22Rv1 (cell line): ENCODE data around the gene AOC3.
"Not testable (repeated sequence)": the region's sequence is repeated elsewhere in the genome, so short reads cannot be mapped to it uniquely, and the experiment has no call there.

ENCODE experiments used
- H3K27ac ChIP-seq: fragments of 450-650 bp; 2 replicates; pipeline ENCODE4 v1.5.1; 2017
- ZFX ChIP-seq: fragments of 450-650 bp; IDR thresholded peaks from 2 replicates; pipeline ENCODE4 v1.6.1; 2017; ENCODE audit warnings: antibody characterized with exemption, borderline replicate concordance
- TF ChIP-seq, protein P1 (sequence below): fragments of 450-650 bp; IDR thresholded peaks from 2 replicates; pipeline ENCODE4 v1.5.1; 2017; ENCODE audit warnings: mild to moderate bottlenecking

AOC3 gene

DNA sequence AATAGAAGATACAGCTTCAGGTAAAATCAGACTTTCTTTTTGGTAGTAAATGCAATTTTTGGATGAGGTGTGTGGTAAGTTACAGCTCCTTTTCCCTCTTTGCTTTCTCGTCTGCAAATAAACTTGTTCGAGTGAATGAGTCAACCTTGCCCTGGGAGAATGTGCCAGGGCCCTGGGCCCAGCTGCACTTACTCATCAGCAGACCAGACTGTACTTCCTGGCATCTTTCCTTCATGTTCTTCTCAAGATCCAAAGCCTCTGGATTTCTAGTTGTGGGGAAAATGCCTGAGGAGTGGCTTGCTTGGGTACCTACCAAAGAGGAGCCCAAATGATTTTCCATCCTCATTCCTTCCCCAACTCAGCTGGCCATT is 44.2 kb downstream of the AOC3 start:
- no peak overlapping the region for H3K27ac ChIP-seq

DNA sequence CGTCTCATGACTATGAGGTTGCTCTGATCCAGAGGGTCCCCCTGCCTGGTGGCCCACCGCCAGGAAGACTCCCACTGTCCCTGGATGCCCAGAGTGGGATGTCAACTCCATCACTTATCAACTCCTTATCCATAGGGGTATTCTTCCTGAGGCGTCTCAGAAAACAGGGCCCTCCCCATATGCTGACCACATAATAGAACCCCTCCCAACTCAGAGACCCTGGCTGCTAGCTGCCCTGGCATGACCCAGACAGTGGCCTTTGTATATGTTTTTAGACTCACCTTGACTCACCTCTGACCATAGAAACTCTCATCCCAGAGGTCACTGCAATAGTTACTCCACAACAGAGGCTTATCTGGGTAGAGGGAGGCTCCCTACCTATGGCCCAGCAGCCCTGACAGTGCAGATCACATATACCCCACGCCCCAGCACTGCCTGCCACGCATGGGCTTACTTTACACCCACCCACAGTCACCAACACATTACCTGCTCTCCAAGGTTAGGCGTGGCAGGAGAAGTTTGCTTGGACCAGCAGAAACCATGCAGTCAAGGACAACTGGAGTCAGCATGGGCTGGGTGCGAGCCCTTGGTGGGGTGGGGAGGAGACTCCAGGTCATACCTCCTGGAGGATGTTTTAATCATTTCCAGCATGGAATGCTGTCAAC is 47.3 kb downstream of the AOC3 start:
- H3K27ac ChIP-seq: no peak overlapping the region
- TF ChIP-seq ZFX: no peak
- TF ChIP-seq, protein P1, sequence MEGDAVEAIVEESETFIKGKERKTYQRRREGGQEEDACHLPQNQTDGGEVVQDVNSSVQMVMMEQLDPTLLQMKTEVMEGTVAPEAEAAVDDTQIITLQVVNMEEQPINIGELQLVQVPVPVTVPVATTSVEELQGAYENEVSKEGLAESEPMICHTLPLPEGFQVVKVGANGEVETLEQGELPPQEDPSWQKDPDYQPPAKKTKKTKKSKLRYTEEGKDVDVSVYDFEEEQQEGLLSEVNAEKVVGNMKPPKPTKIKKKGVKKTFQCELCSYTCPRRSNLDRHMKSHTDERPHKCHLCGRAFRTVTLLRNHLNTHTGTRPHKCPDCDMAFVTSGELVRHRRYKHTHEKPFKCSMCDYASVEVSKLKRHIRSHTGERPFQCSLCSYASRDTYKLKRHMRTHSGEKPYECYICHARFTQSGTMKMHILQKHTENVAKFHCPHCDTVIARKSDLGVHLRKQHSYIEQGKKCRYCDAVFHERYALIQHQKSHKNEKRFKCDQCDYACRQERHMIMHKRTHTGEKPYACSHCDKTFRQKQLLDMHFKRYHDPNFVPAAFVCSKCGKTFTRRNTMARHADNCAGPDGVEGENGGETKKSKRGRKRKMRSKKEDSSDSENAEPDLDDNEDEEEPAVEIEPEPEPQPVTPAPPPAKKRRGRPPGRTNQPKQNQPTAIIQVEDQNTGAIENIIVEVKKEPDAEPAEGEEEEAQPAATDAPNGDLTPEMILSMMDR: no peak

More for the DNA sequence above, 44.2 kb downstream of the AOC3 start:
- TF ChIP-seq ZFX: no peak
- TF ChIP-seq, protein P1: no peak

DNA sequence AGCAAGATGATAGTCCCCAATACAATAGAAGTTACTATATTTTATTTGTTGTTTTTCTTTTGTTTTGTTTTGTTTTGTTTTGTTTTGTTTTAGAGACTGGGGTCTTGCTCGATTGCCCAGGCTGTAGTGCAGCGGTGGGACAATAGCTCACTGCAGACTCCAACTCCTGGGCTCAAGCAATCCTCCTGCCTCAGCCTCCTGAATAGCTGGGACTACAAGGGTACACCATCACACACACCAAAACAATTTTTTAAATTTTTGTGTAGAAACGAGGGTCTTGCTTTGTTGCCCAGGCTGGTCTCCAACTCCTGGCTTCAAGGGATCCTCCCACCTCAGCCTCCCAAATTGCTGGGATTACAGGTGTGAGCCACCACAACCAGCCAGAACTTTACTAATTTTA is 49.0 kb downstream of the AOC3 start:
- not testable (repeated sequence) for H3K27ac ChIP-seq

DNA sequence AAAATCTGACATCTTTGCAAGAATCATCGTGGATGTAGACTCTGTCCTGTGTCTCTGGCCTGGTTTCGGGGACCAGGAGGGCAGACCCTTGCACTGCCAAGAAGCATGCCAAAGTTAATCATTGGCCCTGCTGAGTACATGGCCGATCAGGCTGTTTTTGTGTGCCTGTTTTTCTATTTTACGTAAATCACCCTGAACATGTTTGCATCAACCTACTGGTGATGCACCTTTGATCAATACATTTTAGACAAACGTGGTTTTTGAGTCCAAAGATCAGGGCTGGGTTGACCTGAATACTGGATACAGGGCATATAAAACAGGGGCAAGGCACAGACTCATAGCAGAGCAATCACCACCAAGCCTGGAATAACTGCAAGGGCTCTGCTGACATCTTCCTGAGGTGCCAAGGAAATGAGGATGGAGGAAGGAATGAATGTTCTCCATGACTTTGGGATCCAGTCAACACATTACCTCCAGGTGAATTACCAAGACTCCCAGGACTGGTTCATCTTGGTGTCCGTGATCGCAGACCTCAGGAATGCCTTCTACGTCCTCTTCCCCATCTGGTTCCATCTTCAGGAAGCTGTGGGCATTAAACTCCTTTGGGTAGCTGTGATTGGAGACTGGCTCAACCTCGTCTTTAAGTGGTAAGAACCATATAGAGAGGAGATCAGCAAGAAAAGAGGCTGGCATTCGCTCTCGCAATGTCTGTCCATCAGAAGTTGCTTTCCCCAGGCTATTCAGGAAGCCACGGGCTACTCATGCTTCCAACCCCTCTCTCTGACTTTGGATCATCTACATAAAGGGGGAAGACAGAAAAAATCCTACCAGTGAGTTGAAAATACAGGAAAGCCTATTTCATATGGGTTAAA is 49.7 kb downstream of the AOC3 start, which contains the start of gene G6PC1:
Gene G6PC1 (plus strand): TSS at position 340 of the 872 bp plus-strand sequence. CDS start 78 bp downstream, at position 418.
- H3K27ac ChIP-seq: no peak within 1 kb of the TSS
- no peak for TF ChIP-seq ZFX
- TF ChIP-seq, protein P1: no peak

DNA sequence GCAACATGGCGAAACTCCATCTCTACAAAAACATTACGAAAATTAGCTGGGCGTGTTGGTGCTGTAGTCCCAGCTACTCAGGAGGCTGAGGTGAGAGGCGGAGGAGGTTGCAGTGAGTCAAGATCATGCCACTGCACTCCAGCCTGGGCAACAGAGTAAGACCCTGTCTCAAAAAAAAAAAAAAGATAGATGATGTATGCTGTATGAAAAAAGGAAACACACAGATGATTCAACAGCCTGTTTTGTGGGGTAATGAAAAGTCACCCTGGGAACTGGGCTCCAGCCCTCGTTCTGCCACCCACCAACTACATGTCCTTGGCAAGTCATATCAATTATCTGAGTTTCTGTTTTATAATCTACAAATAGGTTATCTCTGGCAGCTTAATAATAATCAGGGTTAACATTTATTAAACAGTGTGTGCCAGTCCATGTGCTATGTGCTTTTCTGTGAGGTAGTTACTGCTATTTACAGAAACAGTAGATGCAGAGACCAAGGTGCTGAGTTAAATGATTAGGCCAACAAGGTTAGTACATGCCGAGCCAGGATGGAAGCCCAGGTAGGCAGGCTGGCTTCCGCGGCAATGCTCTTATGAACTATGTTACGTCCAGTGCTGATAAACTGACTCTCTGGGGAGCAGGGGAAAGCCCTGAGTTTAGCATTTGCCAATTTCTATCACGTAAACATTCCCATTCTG is 50.7 kb downstream of the AOC3 start:
- H3K27ac ChIP-seq: no peak overlapping the region
- TF ChIP-seq, protein P1: no peak
- no peak for TF ChIP-seq ZFX

DNA sequence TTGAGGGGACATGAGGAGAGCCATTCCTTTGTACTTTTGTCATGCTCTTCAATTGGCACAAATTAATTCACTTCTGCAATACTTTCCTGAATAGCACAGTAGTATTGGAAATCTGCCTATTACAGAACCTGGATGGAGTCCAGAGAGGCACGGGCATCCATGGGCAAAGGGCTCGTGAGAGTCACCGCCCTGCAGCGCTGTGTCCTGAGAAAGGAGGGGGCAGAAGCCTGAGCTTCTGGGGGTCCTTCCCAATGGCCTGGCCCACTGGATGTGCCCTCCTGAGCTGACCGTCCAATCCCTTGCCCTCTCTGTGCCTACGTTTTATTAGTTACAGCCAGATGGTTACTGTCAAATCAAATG is 53.1 kb downstream of the AOC3 start:
- no peak overlapping the region for H3K27ac ChIP-seq
- TF ChIP-seq, protein P1: no peak
- TF ChIP-seq ZFX: no peak

DNA sequence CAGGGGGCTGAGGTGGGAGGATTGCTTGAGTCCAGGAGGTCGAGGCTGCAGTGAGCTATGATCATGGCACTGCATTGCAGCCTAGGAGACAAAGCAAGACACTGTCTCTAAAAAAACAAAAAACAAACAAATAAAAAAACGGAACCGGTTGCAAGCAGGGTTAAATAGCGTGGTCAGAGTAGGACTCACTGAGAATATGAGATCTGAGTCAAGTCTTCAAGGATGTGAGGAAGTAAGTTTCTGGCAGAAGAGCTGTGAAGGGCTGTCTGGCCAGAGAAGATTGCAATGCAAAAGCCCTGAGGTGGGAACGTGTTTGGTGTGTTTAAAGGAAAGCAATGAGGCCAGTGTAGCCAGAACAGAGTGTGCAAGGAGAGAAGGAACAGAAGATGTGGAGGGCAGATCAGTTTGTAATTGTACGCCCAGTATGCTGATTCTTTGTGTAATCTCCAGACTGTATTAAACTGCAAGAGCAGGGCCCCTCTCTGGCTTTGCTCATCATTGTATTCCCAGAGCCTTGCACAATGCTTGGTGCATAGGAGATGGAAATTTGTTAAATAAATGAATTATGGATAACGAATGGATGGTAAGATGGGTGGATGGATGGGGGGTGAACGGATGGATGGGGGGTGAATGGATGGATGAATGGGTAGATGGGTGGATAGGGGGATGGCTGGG is 55.9 kb downstream of the AOC3 start:
- TF ChIP-seq ZFX: no peak
- TF ChIP-seq, protein P1: no peak
- H3K27ac ChIP-seq: no peak overlapping the region
